Measurements from ENCODE around the gene ALOX5AP.

- TF ChIP-seq POLR2A (IDR thresholded peaks at IDR 0.05; ENCODE audit: low read depth, low read length) (no peak), POLR2AphosphoS5 (IDR thresholded peaks at IDR 0.05; ENCODE audit: low read depth, low read length) (no peak)
Observed at GRCh38 chr13:30715372-30715756, 20.0 kb upstream of the ALOX5AP start.

Data from GM12892 (cell line).